GM18951 (cell line): ENCODE measurements around the gene RAPGEF1.
A peak's percentile ranks its signal among the peaks of the same experiment; 100 is the strongest.

Source experiments
- POLR2A ChIP-seq: IDR thresholded peaks from 4 replicates; pipeline ENCODE4 v1.6.1; 2011; ENCODE audit warnings: mild to moderate bottlenecking; ENCODE audit not compliant: insufficient read length, insufficient read depth; ENCODE audit errors: extremely low read depth
- in situ Hi-C: fragments of 300-500 bp; cut with MboI; formaldehyde crosslinking; loops from one replicate; pipeline ENCODE4 v1.12.0; 2022; ENCODE audit warnings: low sequenced_read_pairs, mixed read lengths, inconsistent platforms; ENCODE audit not compliant: unreplicated experiment

Gene RAPGEF1

DNA sequence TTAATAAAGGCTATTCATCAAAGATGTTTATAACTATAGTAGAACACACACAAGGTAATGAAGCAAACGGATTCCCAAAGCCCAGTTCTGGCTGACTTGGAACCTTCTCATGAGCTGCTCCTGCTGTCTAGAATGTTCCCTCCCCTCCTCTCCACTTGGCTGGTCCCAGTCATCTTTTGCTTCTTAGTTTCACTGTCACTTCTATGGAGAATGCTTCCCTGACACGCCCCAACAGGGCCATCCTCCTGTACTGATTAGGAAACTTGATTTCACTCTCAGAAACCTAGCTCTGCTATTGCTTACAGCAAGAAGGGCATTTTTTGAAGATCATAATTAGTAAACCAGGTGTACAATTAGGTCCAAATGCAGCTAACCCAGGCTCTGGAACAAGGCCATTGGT is 3.2 kb upstream of the RAPGEF1 start:
- in situ Hi-C loops, result loop anchor here (5.0 to 10.0 kb wide), 2 partner anchors 146 to 398 kb away; no protein-coding TSS in a partner anchor
- no peak for TF ChIP-seq POLR2A

GRCh38 chr9:131740898-131741297 is 1.0 kb upstream of the RAPGEF1 start:
- in situ Hi-C loops, result loop anchor here (5.0 to 10.0 kb wide), 2 partner anchors 144 to 396 kb away; no protein-coding TSS in a partner anchor
- no peak for TF ChIP-seq POLR2A

- in situ Hi-C loops, result no loop called here
- TF ChIP-seq POLR2A, result peak; percentile 29
These were observed 530 bp downstream of the RAPGEF1 start for GRCh38 chr9:131739133-131739958.

- in situ Hi-C loops, result no loop called here
- TF ChIP-seq POLR2A, result peak; percentile 10
These were observed 1.4 kb downstream of the RAPGEF1 start for GRCh38 chr9:131738293-131739132.

DNA sequence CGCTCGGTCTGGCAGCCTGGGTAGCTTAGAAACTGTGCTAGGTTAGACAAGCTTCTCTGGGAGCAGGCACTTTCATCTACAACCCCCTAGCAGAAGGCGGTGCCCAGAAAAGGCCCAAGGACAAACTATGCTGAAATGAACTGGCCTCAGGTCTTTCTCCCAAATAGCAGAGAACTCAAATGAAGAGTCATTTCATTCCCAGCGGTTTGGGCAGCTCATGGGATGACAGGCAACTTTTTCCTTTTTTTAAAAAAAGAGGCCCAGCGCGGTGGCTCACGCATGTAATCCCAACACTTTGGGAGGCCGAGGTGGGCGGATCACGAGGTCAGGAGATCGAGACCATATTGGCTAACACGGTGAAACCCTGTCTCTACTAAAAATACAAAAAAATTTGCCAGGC is 2.5 kb downstream of the RAPGEF1 start:
- TF ChIP-seq POLR2A, result no peak
- in situ Hi-C loops, result no loop called here

GRCh38 chr9:131736431-131736830 is 3.4 kb downstream of the RAPGEF1 start:
- in situ Hi-C loops, result no loop called here

DNA sequence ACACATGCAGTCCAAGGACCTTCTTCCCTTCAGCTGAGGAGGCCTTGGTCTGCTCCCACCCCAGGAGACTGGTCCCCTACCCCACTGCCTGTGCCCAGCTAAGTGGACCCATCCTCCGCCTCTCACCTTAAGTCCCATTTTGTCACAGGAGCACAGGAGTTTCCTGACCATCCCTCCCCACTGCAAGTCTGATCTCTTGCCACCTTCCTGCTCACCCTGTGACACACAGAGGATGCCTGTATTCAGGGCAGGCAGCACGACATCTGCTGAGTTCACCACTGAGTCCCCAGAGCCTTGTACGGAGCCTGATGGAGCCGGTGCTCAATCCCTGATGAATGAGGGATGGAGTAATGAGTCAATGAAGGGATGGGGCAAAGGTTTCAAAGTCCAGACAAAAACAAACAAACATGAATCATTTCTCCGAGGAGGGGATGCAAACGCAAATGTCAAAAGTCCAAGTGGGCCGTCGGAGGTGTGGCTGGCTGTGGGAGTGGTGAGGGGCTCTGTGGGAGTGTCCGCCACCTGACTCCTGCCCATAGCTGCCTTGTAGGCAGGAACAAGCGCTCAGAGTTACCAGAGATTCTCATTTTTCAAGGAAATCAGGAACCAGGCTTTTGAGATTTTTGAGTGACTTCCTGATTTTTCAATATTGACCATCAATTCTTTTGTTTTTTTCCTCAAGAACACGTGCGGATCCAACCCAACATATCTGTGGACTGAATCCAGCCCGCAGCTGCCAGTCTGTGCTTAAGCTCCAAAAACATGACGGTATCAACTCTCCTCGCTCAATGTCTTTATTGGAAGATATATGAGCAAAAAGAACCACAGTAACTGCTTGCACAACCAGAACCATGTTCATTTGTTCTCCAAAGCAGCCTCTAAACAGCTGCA is 4.4 kb downstream of the RAPGEF1 start:
- TF ChIP-seq POLR2A, result no peak
- in situ Hi-C loops, result no loop called here

More at GRCh38 chr9:131736431-131736830, 3.4 kb downstream of the RAPGEF1 start:
- TF ChIP-seq POLR2A, result no peak

GRCh38 chr9:131734781-131735180 is 5.1 kb downstream of the RAPGEF1 start:
- in situ Hi-C loops, result no loop called here
- TF ChIP-seq POLR2A, result no peak

DNA sequence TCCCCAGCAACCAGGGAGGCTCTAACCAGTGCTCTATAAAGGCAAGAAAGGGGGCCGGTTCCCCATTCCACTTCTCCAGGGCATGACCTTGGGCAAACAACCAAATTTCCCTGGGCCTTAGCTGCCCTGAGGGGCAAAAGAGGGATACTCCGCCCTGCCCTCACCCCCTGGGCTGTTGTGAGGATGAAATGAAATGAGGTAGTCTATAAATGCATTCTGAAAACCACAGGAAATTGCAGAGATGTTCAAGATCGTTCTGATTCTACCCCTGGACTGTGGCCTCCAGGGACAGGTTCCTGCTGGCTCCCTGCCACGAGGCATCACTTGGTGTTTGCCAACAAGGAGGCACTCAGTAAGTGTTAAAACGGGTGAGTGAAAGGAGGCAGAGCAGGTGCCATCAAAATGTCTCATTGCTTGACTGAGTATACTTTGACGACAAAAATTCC is 5.7 kb downstream of the RAPGEF1 start:
- no peak for TF ChIP-seq POLR2A
- in situ Hi-C loops, result no loop called here

- in situ Hi-C loops, result no loop called here
- TF ChIP-seq POLR2A, result peak; percentile 39
These were observed 6.3 kb downstream of the RAPGEF1 start for GRCh38 chr9:131733541-131734061.

DNA sequence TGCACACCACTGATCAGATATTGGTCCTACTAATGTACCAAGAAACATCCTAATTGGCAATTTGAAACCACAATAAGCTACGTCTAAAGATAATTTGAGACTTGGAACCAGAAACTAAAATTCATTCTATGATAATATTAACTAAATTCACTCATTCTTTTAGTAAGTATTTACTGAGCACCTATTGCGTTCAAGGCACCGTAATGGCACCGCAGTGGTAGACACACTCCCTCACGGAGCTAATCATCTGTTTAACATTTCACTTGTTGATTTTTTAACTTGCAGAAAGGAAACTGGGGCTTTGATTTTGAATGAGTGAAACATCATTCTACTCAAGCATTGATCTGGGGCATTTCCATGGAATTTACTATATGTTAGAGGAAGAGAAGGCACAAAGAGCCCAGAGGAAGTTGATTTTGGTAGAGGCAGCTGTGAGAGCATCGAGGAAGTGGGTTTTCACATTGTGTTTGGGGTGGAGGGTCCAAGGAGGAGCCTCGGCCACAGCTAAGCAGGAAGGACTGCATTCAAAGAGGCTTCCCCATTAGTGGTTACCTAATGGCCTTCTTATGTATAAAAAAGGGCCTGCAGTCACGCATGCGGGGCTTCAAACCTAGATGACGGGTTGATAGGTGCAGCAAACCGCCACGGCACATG is 7.1 kb downstream of the RAPGEF1 start:
- no peak for TF ChIP-seq POLR2A
- in situ Hi-C loops, result no loop called here

GRCh38 chr9:131732061-131732526 is 7.8 kb downstream of the RAPGEF1 start:
- no peak for TF ChIP-seq POLR2A

DNA sequence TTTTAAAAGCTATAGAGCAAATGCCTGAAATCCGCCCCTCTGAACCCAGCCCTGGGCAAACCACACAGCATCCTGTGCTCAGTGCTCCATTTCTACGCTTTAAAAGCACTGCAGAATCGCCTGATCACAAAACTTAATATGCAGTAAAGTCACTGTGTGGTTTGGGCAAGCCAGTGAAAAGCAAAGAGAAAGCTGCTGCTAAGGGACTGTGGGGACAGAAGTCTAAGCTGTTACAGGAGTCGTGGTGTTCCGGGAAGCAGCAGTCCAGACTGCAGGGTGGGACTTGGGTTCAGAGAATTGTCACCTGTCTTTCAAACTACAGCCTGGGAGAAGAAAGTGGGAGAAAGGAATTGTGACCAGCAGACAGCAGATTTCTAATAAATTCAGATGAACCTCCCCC is 8.2 kb downstream of the RAPGEF1 start:
- in situ Hi-C loops, result no loop called here

More at GRCh38 chr9:131732061-131732526, 7.8 kb downstream of the RAPGEF1 start:
- in situ Hi-C loops, result no loop called here

More for the DNA sequence above, 8.2 kb downstream of the RAPGEF1 start:
- no peak for TF ChIP-seq POLR2A
